Stimulated activated naive CD8-positive, alpha-beta T cell treated with anti-CD3 and anti-CD28 coated beads, Interleukin-15, amount 100 ng/mL, for 72 hours (primary cell): ENCODE results near the gene WBP1.
"Not testable (repeated sequence)": the region's sequence is repeated elsewhere in the genome, so short reads cannot be mapped to it uniquely, and the experiment has no call there.

Source experiments
- ATAC-seq: fragments of 150-1000 bp; cut with Tn5 transposase; 2 replicates; pipeline ENCODE4 v1.10.0; 2021; ENCODE audit warnings: mild to moderate bottlenecking, moderate library complexity
- DNase-seq, 2 donors: peaks; one replicate each; pipeline ENCODE4 v3.0.0; 2021 to 2022
- H3K27ac Mint-ChIP-seq, 2 donors: one replicate each; pipeline ENCODE4 v1.8.0; 2022; ENCODE audit warnings: mild to moderate bottlenecking in 2 of 2, mixed read lengths in 2 of 2, moderate library complexity in 2 of 2
- H3K27me3 Mint-ChIP-seq: one replicate; pipeline ENCODE4 v1.8.0; 2022; ENCODE audit warnings: mixed read lengths
- H3K4me1 Mint-ChIP-seq: one replicate; pipeline ENCODE4 v1.8.0; 2022; ENCODE audit warnings: mild to moderate bottlenecking, mixed read lengths
- H3K4me3 Mint-ChIP-seq, 2 donors: one replicate each; pipeline ENCODE4 v1.8.0; 2022; ENCODE audit warnings: mild to moderate bottlenecking in 2 of 2, mixed read lengths in 2 of 2, moderate library complexity in 1 of 2
- H3K9me3 Mint-ChIP-seq, 2 donors: one replicate each; pipeline ENCODE4 v1.8.0; 2022; ENCODE audit warnings: mixed read lengths in 2 of 2

The WBP1 gene

GRCh38 chr2:74439803-74440377 lies 18.3 kb upstream of the WBP1 start:
- Mint-ChIP-seq H3K27me3 (peaks cover 64% of the 10 kb centered on the region), H3K27ac (no peak overlapping the region), H3K4me3 (peak overlapping the region; percentile 80 to 83), H3K4me1 (peaks cover 31% of the 10 kb centered on the region), H3K9me3 (no peaks in the 10 kb centered on the region)
- no peak for DNase-seq
- ATAC-seq = no peak

GRCh38 chr2:74440378-74441169 lies 17.7 kb upstream of the WBP1 start:
- peaks cover 68% of the 10 kb centered on the region for H3K27me3 Mint-ChIP-seq
- peak overlapping the region in 1 of 2 donors; percentile 81 for H3K27ac Mint-ChIP-seq
- no peaks in the 10 kb centered on the region for H3K9me3 Mint-ChIP-seq
- DNase-seq = peak; percentile 53 to 71
- H3K4me1 Mint-ChIP-seq = peaks cover 31% of the 10 kb centered on the region
- ATAC-seq = peak; percentile 90
- peak overlapping the region; percentile 80 to 83 for H3K4me3 Mint-ChIP-seq

DNA sequence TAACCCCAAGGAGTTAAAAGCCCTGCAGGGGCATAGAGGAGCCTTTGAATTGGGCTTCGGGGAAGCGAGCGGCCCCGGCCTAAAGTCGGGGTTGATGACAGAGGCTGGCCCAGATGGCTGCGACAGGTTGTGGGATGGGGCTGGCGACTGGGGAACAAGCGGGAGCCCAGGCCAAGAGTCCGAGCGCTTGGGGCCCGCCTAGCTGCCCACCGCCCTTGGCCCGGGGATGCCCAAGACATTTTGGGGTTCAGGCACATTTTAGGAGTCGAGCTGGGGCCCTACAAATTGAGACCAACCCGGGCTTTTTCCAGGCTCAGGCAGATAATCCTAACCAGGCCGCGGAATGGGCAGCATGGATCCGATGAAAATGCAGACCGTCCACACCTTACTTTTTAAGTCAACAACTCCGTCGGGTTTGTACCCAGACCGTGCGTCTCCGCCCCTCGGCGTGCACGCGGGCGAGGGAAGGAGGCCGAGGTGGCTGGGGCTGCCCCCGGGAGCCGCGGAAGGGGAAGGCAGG lies 17.0 kb upstream of the WBP1 start:
- Mint-ChIP-seq H3K4me1 (peaks cover 31% of the 10 kb centered on the region), H3K27ac (peak overlapping the region in 1 of 2 donors; percentile 81), H3K4me3 (peak overlapping the region; percentile 80 to 83), H3K9me3 (no peaks in the 10 kb centered on the region), H3K27me3 (peaks cover 68% of the 10 kb centered on the region)
- no peak for DNase-seq
- ATAC-seq = peak; percentile 73

DNA sequence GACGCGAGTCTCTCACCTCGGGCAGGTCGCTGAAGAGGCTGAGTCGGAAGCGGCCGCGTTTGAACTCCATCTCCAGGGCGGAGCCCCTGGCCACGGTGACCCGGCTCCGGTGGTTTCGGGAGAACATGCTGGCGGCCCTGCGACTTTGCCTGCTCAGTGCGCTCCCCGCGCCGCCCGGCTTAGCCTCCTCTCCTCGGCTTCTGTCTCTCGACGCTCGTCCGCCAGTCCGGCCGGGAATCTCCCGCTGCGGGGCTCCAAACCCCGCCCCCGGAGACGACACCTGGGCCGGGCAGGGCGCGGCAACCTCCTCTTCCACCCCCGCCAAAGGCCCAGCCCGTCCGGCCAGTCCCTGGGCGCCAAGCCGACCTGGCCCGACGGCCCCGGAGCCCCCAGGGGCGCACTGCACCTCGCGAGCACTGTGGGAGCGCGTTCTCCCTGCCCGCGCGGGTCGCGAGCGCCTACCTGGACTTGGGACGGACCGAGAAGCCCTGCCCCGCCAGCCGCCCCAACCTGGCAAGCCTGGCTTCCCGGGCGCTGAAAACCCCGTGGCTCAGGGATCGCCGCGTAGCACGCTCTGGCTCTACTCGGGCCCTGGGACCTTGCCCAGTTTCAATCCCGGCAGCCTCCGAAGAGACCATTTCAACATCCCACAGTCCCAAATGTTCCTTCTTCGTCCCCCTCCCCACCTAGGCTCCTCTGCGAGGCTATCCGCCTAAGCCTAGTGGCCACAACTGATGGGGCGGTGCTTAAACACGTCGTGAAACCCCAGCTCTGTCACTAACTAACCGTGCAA lies 16.4 kb upstream of the WBP1 start, which contains the start of gene RTKN:
TSS of gene RTKN (minus strand) at position 248 of the 793 bp plus-strand sequence. CDS start at position 127, 121 bp downstream.
- DNase-seq (peak; percentile 45 to 53), ATAC-seq (peak; percentile 47)
- peaks cover 31% of the 10 kb centered on the region for H3K4me1 Mint-ChIP-seq
- H3K27ac Mint-ChIP-seq = peak within 1 kb of the TSS; percentile 30 to 81
- H3K9me3 Mint-ChIP-seq = no peaks in the 10 kb centered on the region
- peak within 1 kb of the TSS; percentile 80 to 83 for H3K4me3 Mint-ChIP-seq
- H3K27me3 Mint-ChIP-seq = peaks cover 68% of the 10 kb centered on the region

- Mint-ChIP-seq H3K4me3 (peak overlapping the region; percentile 78 to 83), H3K27me3 (peaks cover 68% of the 10 kb centered on the region), H3K4me1 (peaks cover 31% of the 10 kb centered on the region)
- H3K27ac Mint-ChIP-seq, ATAC-seq, DNase-seq, H3K9me3 Mint-ChIP-seq: not testable (repeated sequence)
Observed at GRCh38 chr2:74442483-74443297, 15.5 kb upstream of the WBP1 start.

DNA sequence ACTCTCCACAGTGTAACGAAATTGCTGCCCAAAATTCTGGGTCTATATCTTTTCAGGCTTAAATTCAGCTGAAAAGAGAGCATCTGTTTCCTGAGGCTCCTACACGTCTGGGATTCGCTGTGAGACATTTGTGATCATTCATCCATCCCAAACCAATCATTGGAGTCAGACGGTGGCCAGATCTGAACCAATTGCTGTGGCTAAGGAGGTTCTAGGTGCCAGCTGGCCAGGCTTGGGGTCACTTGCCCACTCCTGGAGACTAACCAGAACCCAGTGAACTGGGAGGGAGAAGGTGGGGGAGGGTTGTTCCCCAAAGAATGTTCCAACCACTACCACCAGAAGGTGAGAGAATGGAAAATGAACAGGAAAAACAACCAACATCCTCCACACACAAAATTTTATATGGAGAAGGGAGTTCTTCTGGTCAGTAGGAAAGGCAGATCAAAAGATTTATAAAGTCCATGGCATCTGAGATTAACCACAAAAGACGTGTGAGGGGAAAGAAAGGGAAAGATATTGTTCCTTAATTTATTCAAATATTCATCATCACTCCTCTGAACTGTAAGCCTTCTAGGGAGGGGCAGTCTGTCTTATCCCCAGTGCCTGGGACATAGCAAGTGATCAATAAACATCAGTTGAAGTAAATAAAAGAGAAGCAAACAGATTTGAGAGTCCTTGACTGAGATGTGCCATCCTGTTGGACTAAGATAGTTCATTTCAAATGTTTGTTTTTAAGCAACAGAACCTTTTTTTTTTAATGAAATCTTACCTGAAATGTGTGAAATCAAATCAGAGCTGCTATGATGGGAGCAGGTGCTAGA lies 13.5 kb upstream of the WBP1 start:
- no peak for ATAC-seq
- H3K4me3 Mint-ChIP-seq = no peak overlapping the region
- H3K4me1 Mint-ChIP-seq = peaks cover 29% of the 10 kb centered on the region
- peaks cover 48% of the 10 kb centered on the region for H3K27me3 Mint-ChIP-seq
- no peaks in the 10 kb centered on the region for H3K9me3 Mint-ChIP-seq
- H3K27ac Mint-ChIP-seq = peak overlapping the region in 1 of 2 donors; percentile 69
- DNase-seq = no peak

DNA sequence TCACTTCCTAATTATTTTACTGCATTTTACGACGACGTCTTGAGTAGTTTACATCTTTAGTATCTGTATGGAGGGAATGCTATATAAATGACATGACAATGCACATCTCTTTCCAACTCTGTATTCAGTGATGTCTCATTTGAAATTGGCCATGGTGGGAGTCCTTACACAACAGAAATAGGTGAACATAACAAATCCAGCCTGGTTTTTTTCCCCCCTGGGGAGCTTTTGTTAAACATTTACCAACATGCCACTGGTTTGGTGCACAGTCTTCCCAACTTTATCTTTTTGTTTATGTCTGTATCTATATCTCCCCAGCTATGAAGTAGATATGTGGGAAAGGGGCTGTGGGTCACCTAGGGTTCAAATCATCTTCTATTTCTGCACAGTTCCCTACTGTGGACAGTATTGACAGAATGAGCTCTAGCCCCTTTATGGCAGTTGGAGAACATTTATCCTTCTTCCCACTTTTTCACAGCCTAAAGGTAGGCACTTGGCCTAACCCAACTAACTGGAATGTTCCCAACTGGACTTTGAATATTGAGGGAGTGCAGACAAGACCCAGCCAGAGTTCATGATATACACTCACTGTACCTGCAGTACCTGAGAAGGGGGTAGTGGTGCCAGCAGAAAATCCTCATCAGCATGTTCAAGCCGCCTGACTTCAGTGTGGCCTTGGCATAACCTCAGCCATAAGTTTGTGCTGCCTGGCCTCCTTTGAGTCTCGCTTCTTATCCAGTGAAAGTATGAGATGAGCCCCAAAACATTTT lies 10.8 kb upstream of the WBP1 start:
- no peak overlapping the region for H3K27ac Mint-ChIP-seq
- DNase-seq (no peak), ATAC-seq (no peak)
- H3K4me3 Mint-ChIP-seq = no peak overlapping the region
- peaks cover 21% of the 10 kb centered on the region for H3K27me3 Mint-ChIP-seq
- no peaks in the 10 kb centered on the region for H3K9me3 Mint-ChIP-seq
- H3K4me1 Mint-ChIP-seq = peaks cover 9% of the 10 kb centered on the region

- no peak for DNase-seq
- peaks cover 15% of the 10 kb centered on the region for H3K4me1 Mint-ChIP-seq
- H3K9me3 Mint-ChIP-seq = no peaks in the 10 kb centered on the region
- peaks cover 15% of the 10 kb centered on the region for H3K27me3 Mint-ChIP-seq
- H3K27ac Mint-ChIP-seq = no peak overlapping the region
- H3K4me3 Mint-ChIP-seq = no peak overlapping the region
- no peak for ATAC-seq
Observed at GRCh38 chr2:74448771-74449170, 9.5 kb upstream of the WBP1 start.

DNA sequence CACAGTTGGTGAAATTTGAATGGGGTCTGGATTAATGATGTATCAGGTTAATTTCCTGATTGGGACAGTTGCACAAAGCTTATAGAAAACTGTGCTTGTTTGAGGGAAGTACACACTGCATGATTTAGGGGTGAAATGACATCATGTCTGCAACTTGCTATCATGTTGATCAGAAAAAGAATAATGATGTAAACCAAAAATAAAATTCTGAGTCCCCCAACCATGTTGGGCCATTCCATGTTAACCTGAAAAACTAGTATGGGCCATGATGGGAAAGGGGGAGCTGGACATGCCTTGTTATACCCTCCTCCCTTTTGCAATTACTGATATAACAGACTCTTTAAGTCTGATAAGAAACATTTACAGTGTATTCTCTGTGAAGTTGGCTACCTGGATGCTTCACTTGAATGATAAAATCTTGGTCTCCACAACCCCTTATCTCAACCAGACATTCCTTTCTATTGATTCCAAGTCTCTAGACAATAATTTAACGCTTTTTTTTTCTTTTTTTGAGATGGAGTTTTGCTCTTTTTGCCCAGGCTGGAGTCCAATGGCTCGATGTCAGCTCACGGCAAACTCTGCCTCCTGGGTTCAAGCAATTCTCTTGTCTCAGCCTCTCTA lies 7.6 kb upstream of the WBP1 start:
- DNase-seq = no peak
- Mint-ChIP-seq H3K9me3 (no peaks in the 10 kb centered on the region), H3K4me1 (peaks cover 25% of the 10 kb centered on the region), H3K4me3 (no peak overlapping the region), H3K27me3 (no peaks in the 10 kb centered on the region), H3K27ac (no peak overlapping the region)
- ATAC-seq = no peak

DNA sequence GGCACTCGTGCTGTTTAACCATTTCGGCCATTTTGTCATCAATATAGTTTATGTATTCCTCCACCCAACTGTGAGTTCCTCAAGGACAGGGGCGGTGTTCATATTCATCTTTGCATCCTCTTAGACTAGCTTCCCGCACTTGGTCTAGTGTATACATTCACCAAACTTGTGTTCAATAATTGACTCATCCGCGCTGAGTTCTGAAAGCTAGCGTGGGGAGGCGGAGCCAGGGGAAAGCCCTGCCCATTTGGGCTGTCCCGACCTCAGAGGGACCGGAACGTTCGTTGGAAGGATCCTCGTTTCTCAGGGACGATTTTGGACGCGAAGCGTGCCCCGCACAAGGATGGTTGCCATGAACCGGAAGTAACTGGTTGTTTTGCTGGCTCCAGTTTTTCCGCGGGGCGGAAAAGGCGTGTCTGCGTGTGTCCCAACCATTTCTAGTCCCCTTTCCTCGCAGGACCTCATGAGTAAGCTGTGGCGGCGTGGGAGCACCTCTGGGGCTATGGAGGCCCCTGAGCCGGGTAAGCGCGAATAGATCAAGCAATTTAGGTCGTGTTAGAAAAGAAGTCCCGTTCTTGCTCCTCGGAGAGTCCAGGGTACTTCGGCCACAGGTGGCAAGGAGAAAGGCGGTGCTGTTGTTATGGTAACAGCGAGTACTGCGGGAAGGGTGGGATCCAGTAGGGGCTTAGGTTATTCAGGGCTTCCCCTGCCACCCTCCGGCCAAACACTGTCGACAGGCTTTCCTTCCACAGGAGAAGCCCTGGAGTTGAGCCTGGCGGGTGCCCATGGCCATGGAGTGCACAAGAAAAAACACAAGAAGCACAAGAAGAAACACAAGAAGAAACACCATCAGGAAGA lies 3.4 kb upstream of the WBP1 start, which contains the start of gene INO80B:
TSS of gene INO80B (plus strand) at position 434 of the 858 bp plus-strand sequence. CDS start at position 464, 30 bp downstream.
- peak; percentile 56 for ATAC-seq
- peak; percentile 99 for DNase-seq
- H3K4me1 Mint-ChIP-seq = peaks cover 52% of the 10 kb centered on the region
- no peaks in the 10 kb centered on the region for H3K27me3 Mint-ChIP-seq
- H3K4me3 Mint-ChIP-seq = peak within 1 kb of the TSS; percentile 89 to 99
- no peaks in the 10 kb centered on the region for H3K9me3 Mint-ChIP-seq
- H3K27ac Mint-ChIP-seq = peak within 1 kb of the TSS; percentile 89 to 98

GRCh38 chr2:74457129-74457548 lies 1.1 kb upstream of the WBP1 start:
- ATAC-seq (no peak), DNase-seq (no peak)
- H3K27me3 Mint-ChIP-seq = no peaks in the 10 kb centered on the region
- no peaks in the 10 kb centered on the region for H3K9me3 Mint-ChIP-seq
- peaks cover 67% of the 10 kb centered on the region for H3K4me1 Mint-ChIP-seq
- peak overlapping the region; percentile 89 to 99 for H3K4me3 Mint-ChIP-seq
- peak overlapping the region; percentile 96 to 99 for H3K27ac Mint-ChIP-seq

DNA sequence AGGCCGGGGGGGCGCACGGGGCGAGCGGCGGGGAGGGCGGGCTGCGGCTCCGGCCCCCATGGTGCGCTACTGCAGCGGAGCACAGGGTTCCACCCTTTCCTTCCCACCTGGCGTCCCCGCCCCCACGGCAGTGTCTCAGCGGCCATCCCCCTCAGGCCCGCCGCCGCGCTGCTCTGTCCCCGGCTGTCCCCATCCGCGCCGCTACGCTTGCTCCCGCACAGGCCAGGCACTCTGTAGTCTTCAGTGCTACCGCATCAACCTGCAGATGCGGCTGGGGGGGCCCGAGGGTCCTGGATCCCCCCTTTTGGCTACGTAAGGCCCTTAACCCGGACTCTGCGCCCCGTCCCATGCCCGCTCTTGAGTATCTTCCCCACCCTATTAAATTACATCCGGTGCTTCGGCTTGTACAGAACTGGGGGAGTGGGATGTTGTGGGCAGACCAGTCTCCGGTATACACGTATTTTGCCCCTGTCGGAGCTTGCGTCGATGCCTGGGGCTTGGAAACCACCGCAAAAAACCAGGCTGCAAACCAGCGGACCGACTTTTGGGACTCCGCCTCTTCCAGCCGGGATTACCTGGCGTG lies 598 bp upstream of the WBP1 start:
- H3K4me3 Mint-ChIP-seq = peak overlapping the region; percentile 89 to 99
- peak; percentile 76 for ATAC-seq

More for the DNA sequence above, 598 bp upstream of the WBP1 start:
- peak; percentile 90 to 91 for DNase-seq
- peaks cover 63% of the 10 kb centered on the region for H3K4me1 Mint-ChIP-seq
- H3K27ac Mint-ChIP-seq = peak overlapping the region; percentile 99
- H3K9me3 Mint-ChIP-seq = no peaks in the 10 kb centered on the region
- H3K27me3 Mint-ChIP-seq = no peaks in the 10 kb centered on the region
